ENCODE data around the gene MVB12B.

Gene MVB12B

GRCh38 chr9:126363250-126363649 lies 36.6 kb downstream of the MVB12B start:
- no peak for DNase-seq (ENCODE audit: low read depth in 2 of 2)

- no peak for DNase-seq (ENCODE audit: low read depth in 2 of 2)
Observed at GRCh38 chr9:126363847-126364671, 37.4 kb downstream of the MVB12B start.

- no peak for DNase-seq (ENCODE audit: low read depth in 2 of 2)
Observed at GRCh38 chr9:126365780-126366179, 39.2 kb downstream of the MVB12B start.

GRCh38 chr9:126366366-126367011 lies 39.9 kb downstream of the MVB12B start:
- no peak for DNase-seq (ENCODE audit: low read depth in 2 of 2)

- DNase-seq (ENCODE audit: low read depth in 2 of 2) = no peak
Observed at GRCh38 chr9:126367139-126367538, 40.5 kb downstream of the MVB12B start.

- DNase-seq (ENCODE audit: low read depth in 2 of 2) = no peak
Observed at GRCh38 chr9:126367616-126368015, 41.0 kb downstream of the MVB12B start.

- no peak for DNase-seq (ENCODE audit: low read depth in 2 of 2)
Observed at GRCh38 chr9:126368020-126368419, 41.4 kb downstream of the MVB12B start.

GRCh38 chr9:126371007-126371870 lies 44.6 kb downstream of the MVB12B start:
- DNase-seq (ENCODE audit: low read depth in 2 of 2) = no peak

- no peak for DNase-seq (ENCODE audit: low read depth in 2 of 2)
Observed at GRCh38 chr9:126372716-126373115, 46.1 kb downstream of the MVB12B start.

GRCh38 chr9:126373241-126373640 lies 46.6 kb downstream of the MVB12B start:
- DNase-seq (ENCODE audit: low read depth in 2 of 2) = no peak

- no peak for DNase-seq (ENCODE audit: low read depth in 2 of 2)
Observed at GRCh38 chr9:126374366-126374781, 47.7 kb downstream of the MVB12B start.

- DNase-seq (ENCODE audit: low read depth in 2 of 2) = no peak
Observed at GRCh38 chr9:126375386-126375785, 48.8 kb downstream of the MVB12B start.

- DNase-seq (ENCODE audit: low read depth in 2 of 2) = no peak
Observed at GRCh38 chr9:126376311-126377175, 49.9 kb downstream of the MVB12B start.

- no peak for DNase-seq (ENCODE audit: low read depth in 2 of 2)
Observed at GRCh38 chr9:126377176-126377509, 50.5 kb downstream of the MVB12B start.

GRCh38 chr9:126377536-126377935 lies 50.9 kb downstream of the MVB12B start:
- DNase-seq (ENCODE audit: low read depth in 2 of 2) = no peak

GRCh38 chr9:126378761-126379160 lies 52.1 kb downstream of the MVB12B start:
- no peak for DNase-seq (ENCODE audit: low read depth in 2 of 2)

- no peak for DNase-seq (ENCODE audit: low read depth in 2 of 2)
Observed at GRCh38 chr9:126379661-126380360, 53.2 kb downstream of the MVB12B start.

- DNase-seq (ENCODE audit: low read depth in 2 of 2) = no peak
Observed at GRCh38 chr9:126380447-126380846, 53.8 kb downstream of the MVB12B start.

- no peak for DNase-seq (ENCODE audit: low read depth in 2 of 2)
Observed at GRCh38 chr9:126381195-126381594, 54.6 kb downstream of the MVB12B start.

GRCh38 chr9:126383406-126384046 lies 56.9 kb downstream of the MVB12B start:
- DNase-seq (ENCODE audit: low read depth in 2 of 2) = no peak
